GM12878 (cell line): Measurements from ENCODE around the gene GJA4. TPM values are rescaled to one million over a fixed set of nuclear protein-coding genes. Genes with fewer than 3 reads are reported as not detected.
A peak's percentile ranks its signal among the peaks of the same experiment; 100 is the strongest.

Experiments used
- ATAC-seq: fragments of 200-7000 bp; cut with Tn5 transposase; 3 replicates; pipeline ENCODE4 v1.9.1; 2020; ENCODE audit warnings: mild to moderate bottlenecking, moderate library complexity
- BruUV-seq: library from RNA; stranded (reverse); fragments of 400-500 nt; replicated peaks from 2 replicates; lab custom pipeline; 2021; lab: Mats Ljungman, UMichigan
- CTCF ChIA-PET: fragments of 300-600 bp; sonication (Branson Sonifier 250); formaldehyde crosslinking; extraction: SDS; loops from one replicate; lab custom pipeline; 2021; ENCODE audit warnings: inconsistent platforms; lab: Yijun Ruan, JAX
- POLR2A ChIA-PET: fragments of 350-600 bp; formaldehyde crosslinking; extraction: SDS; loops from one replicate; lab custom pipeline; 2021; ENCODE audit warnings: inconsistent platforms; lab: Charles Lee
- RAD21 ChIA-PET: fragments of 300-600 bp; sonication (Branson Sonifier 250); formaldehyde crosslinking; loops from one replicate; lab custom pipeline; 2023; ENCODE audit warnings: antibody characterized with exemption; ENCODE audit not compliant: unreplicated experiment; lab: Charles Lee
- SMC1A ChIA-PET: fragments of 300-600 bp; sonication (Branson Sonifier 250); formaldehyde crosslinking; loops from one replicate; lab custom pipeline; 2023; ENCODE audit not compliant: unreplicated experiment, uncharacterized antibody; lab: Charles Lee
- DNase-seq: peaks from one replicate; pipeline ENCODE4 v3.0.0-alpha.2; 2011; ENCODE audit warnings: low read depth, low spot score
- FAIRE-seq: peaks from 3 replicates; lab custom pipeline; 2011; peaks lifted over from hg19 to GRCh38; lab: Jason Lieb, UNC
- H2AFZ ChIP-seq: 2 replicates; pipeline ENCODE4 v1.6.0; 2011; ENCODE audit warnings: low read depth, low read length, control low read depth; ENCODE audit not compliant: control insufficient read depth
- H3K27ac ChIP-seq: 2 replicates; pipeline ENCODE4 v1.5.1; 2011; ENCODE audit warnings: control low read depth; ENCODE audit not compliant: control insufficient read depth, insufficient read depth
- H3K27me3 ChIP-seq, 2 experiments: replicated peaks in 1 of 2; 2 replicates each; pipeline versions ENCODE4 v1.6.0 to v1.6.1; 2011; ENCODE audit warnings: low read length in 1 of 2; ENCODE audit not compliant: control insufficient read depth in 2 of 2, insufficient read depth in 2 of 2
- H3K36me3 ChIP-seq, 2 experiments: 2 replicates each; pipeline ENCODE4 v1.5.1; 2011; ENCODE audit warnings: low read length in 1 of 2; ENCODE audit not compliant: control insufficient read depth in 2 of 2, insufficient read depth in 2 of 2
- H3K4me1 ChIP-seq: 2 replicates; pipeline ENCODE4 v1.6.1; 2011; ENCODE audit warnings: mild to moderate bottlenecking, low read length, moderate library complexity, mixed read lengths; ENCODE audit not compliant: control insufficient read depth, insufficient read depth
- H3K4me2 ChIP-seq: 2 replicates; pipeline ENCODE4 v1.6.0; 2011; ENCODE audit warnings: control low read depth; ENCODE audit not compliant: control insufficient read depth, insufficient read depth
- H3K4me3 ChIP-seq: fragments of 200-600 bp; sonication (generic); 2 replicates; pipeline ENCODE4 v1.5.1; 2016
- H3K79me2 ChIP-seq: 2 replicates; pipeline ENCODE4 v1.6.0; 2011; ENCODE audit warnings: low read length; ENCODE audit not compliant: control insufficient read depth, insufficient read depth
- H3K9ac ChIP-seq: 2 replicates; pipeline ENCODE4 v1.8.0; 2011; ENCODE audit warnings: low read length, control low read depth, mixed read lengths; ENCODE audit not compliant: control insufficient read depth, insufficient read depth
- H3K9me3 ChIP-seq: replicated peaks from 3 replicates; pipeline ENCODE4 v1.5.1; 2011; ENCODE audit warnings: mild to moderate bottlenecking, low read length; ENCODE audit not compliant: control insufficient read depth, insufficient read depth
- H4K20me1 ChIP-seq: 2 replicates; pipeline ENCODE4 v1.6.0; 2011; ENCODE audit not compliant: control insufficient read depth, insufficient read depth
- ATF7 ChIP-seq: fragments of 450-650 bp; IDR thresholded peaks from 2 replicates; pipeline ENCODE4 v1.6.1; 2016; ENCODE audit warnings: low read depth, mild to moderate bottlenecking
- CBFB ChIP-seq: IDR thresholded peaks from 2 replicates; pipeline ENCODE4 v1.6.1; 2016; ENCODE audit warnings: antibody characterized with exemption, low read depth
- CEBPB ChIP-seq, 2 experiments: fragments of 150-350 bp in 1 of 2; IDR thresholded peaks; 2 replicates each; pipeline ENCODE4 v1.6.1; 2012 to 2014; ENCODE audit warnings: low read depth in 2 of 2, low read length in 2 of 2, borderline replicate concordance in 1 of 2, inconsistent platforms in 1 of 2
- CHD1 ChIP-seq: IDR thresholded peaks from 2 replicates; pipeline ENCODE4 v1.6.1; 2012; ENCODE audit warnings: low read depth, low read length, improper control_type of control experiment
- CTCF ChIP-seq, 3 experiments: IDR thresholded peaks in 2 of 3; conservative IDR thresholded peaks in 1 of 3; 2 replicates each; pipeline ENCODE4 v1.5.1; 2011; ENCODE audit warnings: low read depth in 3 of 3, low read length in 3 of 3, mild to moderate bottlenecking in 3 of 3, control low read depth in 2 of 3, moderate library complexity in 2 of 3, inconsistent platforms in 1 of 3, mixed read lengths in 1 of 3; ENCODE audit not compliant: control insufficient read depth in 2 of 3, insufficient read depth in 1 of 3; ENCODE audit errors: extremely low read depth in 1 of 3
- NR2C1 ChIP-seq: fragments of 450-650 bp; IDR thresholded peaks from 2 replicates; pipeline ENCODE4 v1.6.1; 2017; ENCODE audit warnings: antibody characterized with exemption, mild to moderate bottlenecking, moderate library complexity
- PAX8 ChIP-seq: fragments of 450-650 bp; IDR thresholded peaks from 2 replicates; pipeline ENCODE4 v1.6.1; 2017; ENCODE audit warnings: mild to moderate bottlenecking, moderate library complexity
- SREBF1 ChIP-seq: IDR thresholded peaks from 2 replicates; pipeline ENCODE4 v1.6.1; 2012; ENCODE audit warnings: mild to moderate bottlenecking, low read length
- SUPT20H ChIP-seq: IDR thresholded peaks from 2 replicates; pipeline ENCODE4 v1.6.1; 2011; ENCODE audit warnings: low read depth, mild to moderate bottlenecking, low read length, moderate library complexity, borderline replicate concordance; ENCODE audit not compliant: control insufficient read depth
- TAF1 ChIP-seq: IDR thresholded peaks from 2 replicates; pipeline ENCODE4 v1.6.1; 2011; ENCODE audit warnings: mild to moderate bottlenecking, low read depth, low read length, borderline replicate concordance
- TCF7 ChIP-seq: IDR thresholded peaks from 2 replicates; pipeline ENCODE4 v1.6.1; 2014; ENCODE audit warnings: antibody characterized with exemption, borderline replicate concordance
- ZNF207 ChIP-seq: fragments of 450-650 bp; IDR thresholded peaks from 2 replicates; pipeline ENCODE4 v1.6.1; 2014; ENCODE audit warnings: antibody characterized with exemption, mild to moderate bottlenecking, borderline replicate concordance
- ZNF687 ChIP-seq: fragments of 450-650 bp; IDR thresholded peaks from 2 replicates; pipeline ENCODE4 v1.6.1; 2017; ENCODE audit warnings: mild to moderate bottlenecking, moderate library complexity
- ZSCAN29 ChIP-seq: fragments of 450-650 bp; IDR thresholded peaks from 2 replicates; pipeline ENCODE4 v1.6.1; 2017; ENCODE audit warnings: mild to moderate bottlenecking, moderate library complexity
- WGBS: methylation state at CpG from one replicate; pipeline ENCODE4 v1.1.6; 2016; ENCODE audit warnings: low lambda C conversion rate; ENCODE audit not compliant: insufficient replicate concordance, insufficient coverage; ENCODE audit errors: missing lambda C conversion rate; 5-methylcytosine and 5-hydroxymethylcytosine counted together
- in situ Hi-C: fragments of 300-500 bp; cut with MboI; formaldehyde crosslinking; loops from 9 replicates; pipeline ENCODE4 v1.14.3; 2018; ENCODE audit warnings: mixed read lengths
- intact Hi-C: fragments of 100-400 bp; cut with micrococcal nuclease; formaldehyde crosslinking; loops from one replicate; pipeline ENCODE4 v1.14.2; 2022; ENCODE audit not compliant: unreplicated experiment
- polyA plus RNA-seq, 11 experiments: library from polyadenylated mRNA; depleted of rRNA in 4 of 11; unstranded in 6 of 11; stranded (reverse) in 5 of 11; fragments of >200 nt; fragmentation: Nextera tagmentation in 4 of 11; fragmentation: Illumina TruSeq in 1 of 11; extraction: Ambion mirVana in 4 of 11; extraction: Trizol in 1 of 11; gene quantifications; 1 replicate in 1 of 11; 2 replicates in 10 of 11; pipeline versions ENCODE4 v1.2.1 to v1.2.3, GENCODE V29; 2011 to 2016; ENCODE audit warnings: inconsistent platforms in 2 of 11, missing spikeins in 2 of 11, low read depth in 1 of 11
- total RNA-seq, 4 experiments: library from RNA; depleted of rRNA in 3 of 4; stranded (reverse); fragments of >200 nt in 3 of 4; fragmentation: Illumina TruSeq in 1 of 4; extraction: Trizol in 1 of 4; gene quantifications; 2 replicates each; pipeline versions ENCODE4 v1.2.1 to v1.2.3, GENCODE V29; 2013 to 2021

GJA4 gene
- total and polyA plus RNA-seq, 10 of the 15 experiments (the other 5 are each of a cell fraction or from before 2014, with no cell fraction given) = 0.09 to 0.18 TPM; not detected in 8

- TF ChIP-seq CEBPB (IDR thresholded peaks at IDR 0.05; ENCODE audit: borderline replicate concordance in 1 of 2, low read depth in 2 of 2, low read length in 2 of 2) (no peak), ZNF207 (no peak), CHD1 (no peak), ZSCAN29 (no peak), CBFB (no peak), NR2C1 (no peak), CTCF (IDR thresholded peaks at IDR 0.05 in 2 of 3, conservative IDR thresholded peaks at IDR 0.05 in 1 of 3; ENCODE audit: control insufficient read depth in 2 of 3, extremely low read depth in 1 of 3, insufficient read depth in 1 of 3, low read depth in 3 of 3, low read length in 3 of 3) (peak; percentile 20 to 51 (median 45); a peak in 4 of 6 replicates), SREBF1 (no peak), ATF7 (no peak)
Observed at GRCh38 chr1:34787461-34788420, 5.1 kb upstream of the GJA4 start (continued).

- DNase-seq (no peak), ATAC-seq (no peak), FAIRE-seq (no peak)
- Histone ChIP-seq H3K36me3 (no peaks in the 10 kb centered on the region), H4K20me1 (no peaks in the 10 kb centered on the region), H3K4me3 (no peak overlapping the region), H2AFZ (no peak overlapping the region), H3K4me1 (peaks cover 3% of the 10 kb centered on the region; the same call in 1 of the 2 replicates), H3K79me2 (no peaks in the 10 kb centered on the region), H3K4me2 (no peak overlapping the region)
- ChIA-PET CTCF (interaction anchor here (3.8 kb wide), 1 partner anchor 62 kb away, joined by 30 read pairs; no protein-coding TSS in a partner anchor), RAD21 (no interaction called here)
- in situ Hi-C loops (no loop called here), intact Hi-C loops (no loop called here)
- no TSS peak for BruUV-seq
- TF ChIP-seq TAF1 (no peak), ZNF687 (no peak), PAX8 (no peak), SUPT20H (no peak), TCF7 (no peak)
- TF ChIP-seq, all 136 proteins: peak for 0
- H3K9me3 ChIP-seq = no peaks in the 10 kb centered on the region; the same call in 2 of the 3 replicates
- H3K27me3 ChIP-seq = no peaks in the 10 kb centered on the region
- POLR2A ChIA-PET = no interaction called here
- WGBS = 59% methylated on average over 6 of the region's 6 CpGs
- H3K27ac ChIP-seq = no peak overlapping the region
- H3K9ac ChIP-seq = no peak overlapping the region
- SMC1A ChIA-PET = no interaction called here
Observed at GRCh38 chr1:34790985-34791384, 1.8 kb upstream of the GJA4 start.
